Smooth muscle cell of the coronary artery (primary cell): ENCODE measurements around the gene ZNG1C. TPM values are rescaled to one million over a fixed set of nuclear protein-coding genes. Genes with fewer than 3 reads are reported as not detected.

Experiments
- total RNA-seq: library from RNA; depleted of rRNA; stranded (reverse); fragments of >200 nt; gene quantifications from 2 replicates; pipeline ENCODE4 v1.2.3, GENCODE V29; 2014; ENCODE audit warnings: low replicate concordance

Gene ZNG1C
- 18.8 and 38.1 TPM in 2 replicates for total RNA-seq

DNA sequence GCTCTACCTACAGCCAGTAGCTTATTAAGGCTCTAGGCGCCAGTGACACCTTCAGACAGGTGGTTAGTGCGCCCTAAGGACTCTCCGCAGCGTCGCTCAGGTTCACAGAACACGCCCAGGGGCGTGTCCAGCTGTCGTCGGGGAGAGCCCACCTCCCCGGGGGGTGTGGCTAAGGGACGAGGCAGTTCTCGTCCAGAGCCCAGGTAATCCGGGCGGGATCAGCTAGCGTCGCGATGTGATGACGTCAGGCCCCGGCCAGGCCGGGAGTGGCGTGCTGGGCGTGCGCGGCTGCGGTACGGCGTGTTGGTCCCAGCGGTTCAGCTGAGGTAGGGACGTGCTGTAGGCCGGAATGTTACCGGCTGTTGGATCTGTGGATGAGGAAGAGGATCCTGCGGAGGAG lies at the start of gene ZNG1C:
ZNG1C (plus strand) TSS at position 301 of the 400 bp plus-strand sequence; CDS start at position 350, 49 bp downstream.

DNA sequence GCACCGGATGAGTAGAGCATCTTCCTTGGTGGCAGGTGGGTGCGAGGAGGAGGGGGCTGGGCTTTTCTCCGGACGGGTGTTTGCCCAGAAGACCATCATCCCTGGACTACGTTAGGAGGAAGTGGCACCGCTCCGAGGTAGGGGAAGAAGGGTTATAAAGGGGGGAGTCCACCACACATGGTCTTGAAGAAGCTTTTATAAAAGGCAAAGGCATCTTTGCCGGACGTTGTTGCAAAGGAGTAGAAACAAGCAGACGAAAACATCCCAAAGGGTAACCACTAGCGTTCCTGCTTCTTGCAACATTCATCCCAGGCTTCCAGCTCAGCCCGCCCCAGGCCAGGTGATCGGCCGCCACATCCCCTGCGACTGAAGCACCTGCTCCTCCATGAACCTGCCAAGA lies 60.8 kb downstream of the ZNG1C start, which contains the start of gene FOXD4L3:
FOXD4L3 (plus strand) TSS at position 301 of the 400 bp plus-strand sequence; CDS start at position 386, 85 bp downstream.

Other genes with a start within 250 kb of the ZNG1C start
- gene FOXD4L3, start 60.9 kb downstream of the ZNG1C start, total RNA-seq, result 0.08 TPM in 1 of 2 replicates, not detected in the other
- 2.3 and 44.2 TPM in 2 replicates for gene PGM5, start 114.6 kb downstream of the ZNG1C start, total RNA-seq